ENCODE results near the gene CCDC57.

- TF ChIP-seq CTCF (IDR thresholded peaks at IDR 0.05) = no peak
- TF ChIP-seq EZH2 (IDR thresholded peaks at IDR 0.05) = no peak
Observed at GRCh38 chr17:82200135-82200534, 12.5 kb downstream of the CCDC57 start.
